ENCODE results near the gene OLAH.

OLAH gene

GRCh38 chr10:15069230-15069629 lies 25.5 kb downstream of the OLAH start:
- DNase-seq: no peak

- no peak for DNase-seq
Observed at GRCh38 chr10:15072358-15072757, 28.6 kb downstream of the OLAH start.

GRCh38 chr10:15075421-15075820 lies 31.7 kb downstream of the OLAH start:
- no peak for DNase-seq

GRCh38 chr10:15083674-15084501 lies 40.1 kb downstream of the OLAH start:
- DNase-seq: no peak

- peak in 30 of 56 donors; percentile 2 to 71 (median 20) for DNase-seq
Observed at GRCh38 chr10:15084502-15084922, 40.8 kb downstream of the OLAH start.

GRCh38 chr10:15088428-15089261 lies 44.9 kb downstream of the OLAH start, which contains the start of gene ACBD7:
ACBD7 (minus strand) TSS chr10:15088776; CDS start chr10:15088728, 48 bp downstream.
- DNase-seq: peak in 55 of 56 donors; percentile 9 to 85 (median 52)

- DNase-seq: no peak
Observed at GRCh38 chr10:15091418-15091817, 47.7 kb downstream of the OLAH start.

- DNase-seq: no peak
Observed at GRCh38 chr10:15092855-15093408, 49.2 kb downstream of the OLAH start.

- peak in 1 of 56 donors; percentile 36 for DNase-seq
Observed at GRCh38 chr10:15096661-15097010, 52.9 kb downstream of the OLAH start.

GRCh38 chr10:15097011-15097812 lies 53.5 kb downstream of the OLAH start, which contains the start of gene RPP38:
RPP38 (plus strand) TSS chr10:15097355; CDS start chr10:15103315, 5,960 bp downstream.
- DNase-seq: peak; percentile 59 to 99 (median 94)

- DNase-seq: no peak
Observed at GRCh38 chr10:15099886-15100285, 56.1 kb downstream of the OLAH start.

GRCh38 chr10:15103513-15103912 lies 59.8 kb downstream of the OLAH start:
- DNase-seq: no peak

GRCh38 chr10:15106352-15107013 lies 62.7 kb downstream of the OLAH start:
- DNase-seq: peak in 34 of 56 donors; percentile 2 to 83 (median 25)

GRCh38 chr10:15112657-15113056 lies 68.9 kb downstream of the OLAH start:
- no peak for DNase-seq

- DNase-seq: no peak
Observed at GRCh38 chr10:15113766-15114165, 70.0 kb downstream of the OLAH start.

GRCh38 chr10:15116225-15116624 lies 72.5 kb downstream of the OLAH start:
- DNase-seq: no peak

- DNase-seq: no peak
Observed at GRCh38 chr10:15118615-15119014, 74.9 kb downstream of the OLAH start.

- no peak for DNase-seq
Observed at GRCh38 chr10:15120523-15120922, 76.8 kb downstream of the OLAH start.

GRCh38 chr10:15121707-15122106 lies 78.0 kb downstream of the OLAH start:
- no peak for DNase-seq

- DNase-seq: no peak
Observed at GRCh38 chr10:15122477-15123030, 78.8 kb downstream of the OLAH start.

All from amygdala (tissue), 56 donors.